ELF-1 (cell line): ENCODE measurements around the gene FDPS.
"Not testable (repeated sequence)": the region's sequence is repeated elsewhere in the genome, so short reads cannot be mapped to it uniquely, and the experiment has no call there.

Experiments
- DNase-seq: peaks from one replicate; pipeline ENCODE4 v3.0.0-alpha.2; 2016; ENCODE audit warnings: low read depth, low spot score

The FDPS gene

GRCh38 chr1:155320252-155320651 is 11.6 kb downstream of the FDPS start:
- DNase-seq, result no peak

DNA sequence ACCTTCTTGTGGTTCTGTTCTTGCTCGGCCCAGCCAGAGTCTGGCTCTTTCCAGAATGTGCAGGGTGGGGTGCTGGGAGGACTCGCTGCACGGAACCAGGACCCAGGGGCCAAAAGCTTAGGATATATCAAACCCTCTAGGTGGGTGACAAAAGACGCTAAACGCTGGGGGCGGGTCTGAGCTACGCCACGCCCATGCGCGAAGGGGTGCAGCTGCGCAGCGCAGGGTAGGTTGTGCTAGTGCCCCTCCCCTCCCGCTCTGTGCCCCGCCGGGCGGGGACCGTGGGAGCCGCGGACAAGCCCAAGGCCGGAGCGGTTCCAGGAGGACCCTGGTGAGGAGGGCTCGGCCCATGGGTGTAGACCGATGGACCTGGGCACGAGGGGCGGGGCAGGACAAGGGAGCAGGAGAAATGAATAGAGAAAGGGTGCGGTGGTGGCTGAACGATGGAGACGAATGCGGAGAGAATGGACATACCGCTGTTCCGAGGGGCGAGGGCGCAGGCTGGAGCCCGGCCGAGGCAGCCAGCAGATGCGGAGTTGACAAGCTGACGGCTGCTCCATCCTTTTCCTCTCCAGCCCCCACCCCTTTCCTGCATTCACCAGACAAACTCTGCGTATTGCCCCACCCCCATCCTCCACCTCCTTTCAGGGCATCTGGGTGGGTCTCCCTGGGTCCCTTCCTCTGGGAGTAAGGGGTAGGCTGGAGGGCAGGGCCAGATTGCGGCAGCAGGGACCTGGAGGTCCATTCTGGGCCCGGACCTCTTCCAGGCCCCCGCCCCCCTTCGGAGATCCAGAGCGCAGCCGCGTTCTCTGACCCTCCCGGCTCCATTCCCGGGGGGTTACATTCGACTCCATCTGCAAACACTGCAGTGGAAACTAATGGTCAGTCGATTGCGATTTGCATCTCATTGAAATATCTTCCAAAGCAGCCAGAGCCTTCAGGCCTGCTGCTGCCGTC is 12.3 kb downstream of the FDPS start, which contains the start of gene RUSC1:
RUSC1 (plus strand) TSS at position 234 of the 957 bp plus-strand sequence. CDS start 880 bp downstream, outside the sequence.
- DNase-seq, result peak; percentile 82

GRCh38 chr1:155321639-155322503 is 13.2 kb downstream of the FDPS start:
- peak; percentile 34 for DNase-seq

DNA sequence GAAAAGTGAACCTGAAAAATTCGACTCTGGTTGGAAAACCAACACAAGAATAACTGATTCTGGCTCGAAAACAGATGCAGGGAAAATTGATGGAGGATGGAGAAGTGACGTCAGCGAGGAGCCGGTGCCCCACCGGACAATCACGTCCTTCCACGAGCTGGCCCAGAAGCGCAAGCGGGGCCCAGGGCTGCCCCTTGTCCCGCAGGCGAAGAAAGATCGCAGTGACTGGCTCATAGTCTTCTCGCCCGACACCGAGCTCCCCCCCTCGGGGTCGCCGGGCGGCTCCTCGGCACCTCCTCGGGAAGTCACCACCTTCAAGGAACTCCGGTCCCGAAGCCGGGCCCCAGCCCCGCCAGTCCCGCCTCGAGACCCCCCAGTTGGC is 13.9 kb downstream of the FDPS start:
- peak; percentile 32 for DNase-seq

DNA sequence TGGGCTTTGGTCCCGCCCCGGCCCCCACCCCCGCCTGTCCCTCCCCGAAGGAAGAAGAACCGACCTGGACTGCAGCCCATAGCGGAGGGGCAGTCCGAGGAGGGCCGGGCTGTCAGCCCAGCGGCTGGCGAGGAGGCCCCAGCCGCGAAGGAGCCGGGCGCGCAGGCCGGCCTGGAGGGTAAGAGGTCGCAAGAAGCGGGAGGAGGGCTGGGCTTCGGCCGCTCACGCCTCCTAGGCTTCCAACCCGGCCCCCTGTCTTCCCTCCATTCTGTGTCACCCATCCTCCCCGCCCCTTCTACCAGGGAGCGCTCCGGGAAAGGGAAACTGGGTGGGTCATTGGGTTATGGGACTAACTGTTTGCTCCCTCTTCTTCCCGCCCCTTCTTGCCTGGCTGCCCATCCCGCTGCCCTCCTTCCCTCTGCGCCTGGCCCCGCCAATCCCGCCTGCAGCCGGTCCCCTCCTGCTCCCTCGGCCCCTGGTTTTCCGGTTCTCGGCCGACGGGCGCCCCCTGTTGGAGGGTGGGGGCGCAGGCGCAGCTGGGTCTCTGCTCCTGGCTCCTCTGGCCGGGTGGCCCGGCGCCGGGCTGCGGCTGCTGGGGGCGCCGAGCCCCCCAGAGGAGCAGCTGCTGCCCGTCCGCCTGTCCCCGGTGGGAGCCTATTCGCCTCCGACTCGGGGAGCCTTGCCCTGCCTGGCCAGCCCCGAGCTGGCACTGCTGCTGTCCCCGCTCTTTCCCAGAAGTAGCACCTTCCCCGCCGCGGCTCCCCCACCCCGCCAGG is 14.5 kb downstream of the FDPS start:
- peak; percentile 97 for DNase-seq

DNA sequence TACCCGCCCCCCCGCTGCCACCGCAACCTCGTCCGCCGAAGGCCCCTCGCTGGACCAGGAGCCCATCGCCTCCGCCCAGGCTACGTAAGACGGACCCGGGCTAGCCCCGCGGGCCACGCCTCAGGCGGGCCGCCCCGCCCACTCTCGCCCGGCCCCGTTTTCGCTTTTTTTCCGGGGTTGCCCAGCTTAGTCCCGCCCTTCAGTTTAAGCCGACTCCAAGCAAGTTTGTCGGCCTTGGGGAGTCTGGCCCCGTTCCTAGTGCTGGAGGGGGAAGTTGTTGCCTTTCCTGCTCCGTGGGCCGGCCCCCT is 15.0 kb downstream of the FDPS start:
- peak; percentile 90 for DNase-seq

DNA sequence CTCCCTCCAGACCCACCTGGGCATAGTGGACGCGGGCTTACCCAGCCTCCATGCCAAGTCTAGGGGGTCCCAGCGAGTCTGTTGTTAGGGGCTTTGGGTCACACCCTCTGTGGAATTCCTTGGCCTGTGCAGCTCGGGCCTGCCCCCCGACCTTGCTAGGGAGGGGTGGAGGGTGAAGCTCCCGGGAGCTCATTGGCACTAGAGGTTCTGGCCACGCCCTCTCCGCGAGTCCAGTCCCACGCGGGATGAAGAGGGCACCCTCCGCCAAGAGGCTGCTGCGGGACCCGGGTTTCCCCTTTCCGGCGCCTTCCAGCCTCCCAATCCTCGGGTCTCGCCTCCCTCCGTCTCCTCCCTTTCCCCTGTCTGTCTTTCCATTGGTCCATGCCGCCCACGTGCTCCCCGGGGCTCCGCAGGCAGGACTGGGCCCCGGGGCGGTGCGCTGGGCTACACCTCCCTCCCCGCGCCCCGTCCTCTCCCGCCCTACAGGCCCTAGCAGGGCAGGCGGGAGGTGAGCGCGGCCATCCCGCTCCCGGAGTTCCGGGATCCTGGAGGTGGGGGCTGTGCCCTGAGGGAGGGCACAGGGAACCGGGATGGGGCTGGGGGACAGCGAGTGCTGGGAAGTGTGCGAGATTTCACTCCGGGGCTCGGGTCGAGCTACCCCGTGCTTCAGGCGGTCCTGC is 15.5 kb downstream of the FDPS start:
- DNase-seq, result peak; percentile 96

- DNase-seq, result peak; percentile 83
Measured at GRCh38 chr1:155324717-155325602, 16.3 kb downstream of the FDPS start.

DNA sequence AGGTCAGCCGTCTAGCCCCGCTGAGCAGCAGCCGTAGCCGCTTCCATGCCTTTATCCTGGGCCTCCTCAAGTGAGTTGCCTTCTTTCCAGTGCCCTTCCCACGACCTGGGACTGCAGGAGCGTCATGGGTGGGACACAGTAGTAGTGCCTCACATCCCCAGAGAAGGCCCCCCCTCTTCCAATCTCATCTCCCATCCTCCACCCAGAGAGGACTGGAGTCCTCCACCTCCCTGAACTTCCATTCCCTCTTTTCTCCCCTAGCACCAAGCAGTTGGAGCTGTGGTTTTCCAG is 16.9 kb downstream of the FDPS start:
- DNase-seq, result no peak

DNA sequence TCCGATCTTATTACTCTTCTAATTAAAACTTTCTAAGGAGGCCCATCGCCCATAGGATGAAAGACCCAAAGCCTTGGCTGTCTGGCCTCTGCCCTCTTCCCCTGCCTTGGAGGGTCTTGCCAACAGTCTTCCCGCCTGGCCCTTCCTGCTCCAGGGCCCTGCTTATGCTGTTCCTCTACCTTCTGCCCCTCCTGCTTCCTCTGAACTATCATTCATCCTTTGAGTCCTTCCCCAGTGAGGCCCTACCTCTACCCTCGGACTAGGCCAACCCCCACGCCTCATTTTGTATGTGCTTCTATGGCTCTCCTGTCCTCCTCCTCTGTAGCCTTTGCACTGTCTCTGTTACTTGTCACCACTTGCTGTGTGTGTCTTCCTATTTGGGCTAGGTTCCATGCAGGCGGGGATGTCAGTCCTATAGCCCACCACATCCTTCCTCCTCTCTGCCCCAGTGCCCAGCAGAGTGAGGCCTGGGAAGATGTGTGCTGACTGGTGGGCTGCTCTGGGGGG is 17.4 kb downstream of the FDPS start:
- no peak for DNase-seq

- DNase-seq, result no peak
Measured at GRCh38 chr1:155326631-155327037, 18.0 kb downstream of the FDPS start.

DNA sequence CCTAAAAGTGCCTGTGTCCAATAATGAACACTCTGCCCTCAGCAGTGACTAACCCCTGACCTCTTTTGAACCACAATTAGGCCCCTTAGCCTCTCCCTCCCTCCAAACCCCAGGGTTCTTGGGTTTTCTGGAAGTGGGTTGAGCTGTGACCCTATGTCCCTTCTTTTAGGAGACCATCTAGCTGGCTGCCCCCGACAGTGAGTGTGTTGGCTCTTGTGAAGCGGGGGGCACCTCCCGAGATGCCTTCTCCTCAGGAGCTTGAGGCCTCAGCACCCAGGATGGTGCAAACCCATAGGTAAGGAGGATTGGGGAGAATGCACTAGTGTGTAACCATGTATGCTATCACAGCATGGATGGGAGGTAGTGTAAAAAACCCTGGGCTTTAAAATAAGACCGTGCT is 19.3 kb downstream of the FDPS start:
- no peak for DNase-seq

DNA sequence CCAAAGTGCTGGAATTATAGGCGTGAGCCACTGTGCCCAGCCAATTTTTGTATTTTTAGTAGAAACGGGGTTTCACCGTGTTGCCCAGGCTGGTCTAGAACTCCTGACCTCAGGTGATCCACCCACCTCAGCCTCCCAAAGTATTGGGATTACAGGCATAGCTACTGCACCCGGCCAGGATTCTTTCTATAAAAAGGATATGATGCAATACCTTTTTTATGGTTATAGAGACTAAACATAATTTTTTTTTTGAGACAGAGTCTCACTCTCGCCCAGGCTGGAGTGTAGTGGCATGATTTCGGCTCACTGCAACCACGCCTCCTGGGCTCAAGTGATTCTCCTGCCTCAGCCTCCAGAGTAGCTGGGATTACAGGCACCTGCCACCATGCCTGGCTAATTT is 20.2 kb downstream of the FDPS start:
- not testable (repeated sequence) for DNase-seq

- no peak for DNase-seq
Measured at GRCh38 chr1:155329980-155330598, 21.4 kb downstream of the FDPS start.

DNA sequence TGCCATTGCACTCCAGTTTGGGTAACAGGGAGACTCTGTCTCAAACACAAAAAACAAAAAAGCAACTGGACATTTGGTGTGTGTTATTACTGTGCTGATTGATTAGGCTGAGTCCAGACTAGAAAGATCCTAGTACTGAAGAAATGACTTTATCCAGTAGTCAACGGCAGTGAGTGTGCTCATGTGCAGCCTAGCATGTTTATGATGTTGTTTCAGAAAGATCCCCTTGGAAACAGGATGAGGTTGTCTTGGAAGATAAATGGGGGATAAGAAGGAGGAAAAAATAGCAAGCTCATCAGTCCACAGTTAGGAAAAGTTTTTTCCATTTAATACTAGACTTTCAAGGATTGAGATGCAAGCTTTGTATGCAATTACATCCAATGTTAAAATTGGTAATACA is 26.3 kb downstream of the FDPS start:
- no peak for DNase-seq

- DNase-seq, result no peak
Measured at GRCh38 chr1:155339515-155340097, 30.9 kb downstream of the FDPS start.

- no peak for DNase-seq
Measured at GRCh38 chr1:155342842-155343241, 34.2 kb downstream of the FDPS start.

DNA sequence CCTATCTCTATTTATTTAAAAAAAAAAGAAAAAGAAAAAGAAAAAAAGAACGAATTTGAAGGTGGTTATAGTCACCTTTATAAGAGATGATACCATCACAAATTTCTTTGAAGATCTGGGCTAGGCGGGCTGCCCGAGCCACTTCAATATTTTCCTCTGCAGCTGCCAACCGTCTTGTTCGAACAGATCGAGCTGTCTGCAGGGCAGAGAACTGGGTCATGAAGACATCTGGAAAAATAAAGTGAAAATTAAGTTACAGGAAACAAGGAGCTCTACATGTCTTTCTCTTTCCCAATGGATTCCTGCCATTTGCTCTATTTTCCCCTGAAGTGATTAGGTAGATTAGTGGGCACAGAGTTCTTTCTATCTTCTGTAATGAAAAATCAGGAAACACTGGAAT is 44.0 kb downstream of the FDPS start:
- no peak for DNase-seq

GRCh38 chr1:155360051-155360450 is 51.4 kb downstream of the FDPS start:
- no peak for DNase-seq
